Osteoblast (primary cell): ENCODE results near the gene LYST. TPM values are rescaled to one million over a fixed set of nuclear protein-coding genes. Genes with fewer than 3 reads are reported as not detected.

Experiments
- DNase-seq: peaks from one replicate; pipeline ENCODE4 v3.0.0; 2011; ENCODE audit warnings: low spot score, mixed read lengths; ENCODE audit not compliant: insufficient read length; ENCODE audit errors: missing footprints
- H2AFZ ChIP-seq: 2 replicates; pipeline ENCODE4 v1.6.0; 2011; ENCODE audit warnings: mild to moderate bottlenecking, low read length
- H3K27ac ChIP-seq: 2 replicates; pipeline ENCODE4 v1.5.1; 2011; ENCODE audit warnings: mild to moderate bottlenecking, low read depth, low read length, moderate library complexity
- H3K27me3 ChIP-seq: 2 replicates; pipeline ENCODE4 v1.6.0; 2012; ENCODE audit warnings: mild to moderate bottlenecking, control low read depth, inconsistent platforms, low read length, moderate library complexity; ENCODE audit not compliant: insufficient read depth
- H3K36me3 ChIP-seq: 2 replicates; pipeline ENCODE4 v1.5.1; 2011; ENCODE audit warnings: mild to moderate bottlenecking, low read length, control low read depth, moderate library complexity; ENCODE audit not compliant: insufficient read depth
- H3K4me1 ChIP-seq: 2 replicates; pipeline ENCODE4 v1.5.1; 2011; ENCODE audit warnings: mild to moderate bottlenecking, low read length, control low read depth, moderate library complexity; ENCODE audit not compliant: insufficient read depth
- H3K4me2 ChIP-seq: 2 replicates; pipeline ENCODE4 v1.6.0; 2011; ENCODE audit warnings: mild to moderate bottlenecking, low read length; ENCODE audit not compliant: insufficient read depth
- H3K4me3 ChIP-seq: fragments of 200-600 bp; sonication (generic); 3 replicates; pipeline ENCODE4 v1.5.1; 2012; ENCODE audit warnings: mild to moderate bottlenecking, low read length, inconsistent platforms; ENCODE audit not compliant: insufficient read depth
- H3K79me2 ChIP-seq: 2 replicates; pipeline ENCODE4 v1.6.0; 2012; ENCODE audit warnings: mild to moderate bottlenecking, low read length, control low read depth, inconsistent platforms; ENCODE audit not compliant: insufficient read depth
- H3K9me3 ChIP-seq: 2 replicates; pipeline ENCODE4 v1.5.1; 2011; ENCODE audit warnings: low read depth, low read length, control low read depth
- H4K20me1 ChIP-seq: 2 replicates; pipeline ENCODE4 v1.6.0; 2012; ENCODE audit warnings: mild to moderate bottlenecking, low read length, control low read depth; ENCODE audit not compliant: insufficient read depth
- CTCF ChIP-seq: IDR thresholded peaks from 2 replicates; pipeline ENCODE4 v1.5.1; 2011; ENCODE audit warnings: mild to moderate bottlenecking, low read depth, low read length, moderate library complexity; ENCODE audit errors: extremely low read depth
- total RNA-seq: library from RNA; depleted of rRNA; stranded (reverse); fragments of >200 nt; gene quantifications from 2 replicates; pipeline ENCODE4 v1.2.3, GENCODE V29; 2012

The LYST gene
- total RNA-seq, 1 donor = 63.0 TPM

GRCh38 chr1:235878082-235878811 lies 11.5 kb upstream of the LYST start:
- no peak overlapping the region for H3K4me3 ChIP-seq
- H3K9me3 ChIP-seq = no peaks in the 10 kb centered on the region
- no peak overlapping the region for H3K27ac ChIP-seq
- H2AFZ ChIP-seq = no peak overlapping the region
- DNase-seq = no peak
- H3K27me3 ChIP-seq = no peaks in the 10 kb centered on the region
- H3K4me1 ChIP-seq = peaks cover 10% of the 10 kb centered on the region
- H3K79me2 ChIP-seq = no peaks in the 10 kb centered on the region
- H3K4me2 ChIP-seq = no peak overlapping the region
- TF ChIP-seq CTCF = no peak
- H3K36me3 ChIP-seq = no peaks in the 10 kb centered on the region
- H4K20me1 ChIP-seq = no peaks in the 10 kb centered on the region

- Histone ChIP-seq H3K4me2 (no peak overlapping the region), H3K27ac (no peak overlapping the region), H2AFZ (no peak overlapping the region), H3K79me2 (no peaks in the 10 kb centered on the region), H4K20me1 (no peaks in the 10 kb centered on the region), H3K9me3 (no peaks in the 10 kb centered on the region), H3K4me3 (no peak overlapping the region), H3K27me3 (no peaks in the 10 kb centered on the region), H3K36me3 (no peaks in the 10 kb centered on the region), H3K4me1 (no peaks in the 10 kb centered on the region)
- no peak for DNase-seq
- no peak for TF ChIP-seq CTCF
Measured at GRCh38 chr1:235876402-235876841, 9.7 kb upstream of the LYST start.

GRCh38 chr1:235875036-235875597 lies 8.4 kb upstream of the LYST start:
- no peaks in the 10 kb centered on the region for H3K9me3 ChIP-seq
- no peaks in the 10 kb centered on the region for H4K20me1 ChIP-seq
- no peak overlapping the region for H2AFZ ChIP-seq
- no peak overlapping the region for H3K4me3 ChIP-seq
- no peak overlapping the region for H3K27ac ChIP-seq
- no peak for DNase-seq
- H3K79me2 ChIP-seq = no peaks in the 10 kb centered on the region
- no peaks in the 10 kb centered on the region for H3K4me1 ChIP-seq
- no peak for TF ChIP-seq CTCF
- no peaks in the 10 kb centered on the region for H3K27me3 ChIP-seq
- no peaks in the 10 kb centered on the region for H3K36me3 ChIP-seq
- H3K4me2 ChIP-seq = no peak overlapping the region

GRCh38 chr1:235874261-235874660 lies 7.6 kb upstream of the LYST start:
- no peak for DNase-seq
- no peak overlapping the region for H3K4me3 ChIP-seq
- H3K4me1 ChIP-seq = no peaks in the 10 kb centered on the region
- H2AFZ ChIP-seq = peak overlapping the region; percentile 67
- no peak overlapping the region for H3K27ac ChIP-seq
- H3K79me2 ChIP-seq = no peaks in the 10 kb centered on the region
- no peaks in the 10 kb centered on the region for H3K9me3 ChIP-seq
- no peak for TF ChIP-seq CTCF
- no peak overlapping the region for H3K4me2 ChIP-seq
- no peaks in the 10 kb centered on the region for H4K20me1 ChIP-seq
- H3K36me3 ChIP-seq = no peaks in the 10 kb centered on the region
- H3K27me3 ChIP-seq = no peaks in the 10 kb centered on the region
